Measurements from ENCODE around the gene DOCK4.

- TF ChIP-seq CTCF (IDR thresholded peaks at IDR 0.05) (no peak), POLR2AphosphoS5 (IDR thresholded peaks at IDR 0.05) (no peak), POLR2A (IDR thresholded peaks at IDR 0.05) (no peak), EP300 (IDR thresholded peaks at IDR 0.05) (no peak)
These were observed 340.8 kb downstream of the DOCK4 start for GRCh38 chr7:111865430-111865829.
